ENCODE data around the gene CD4.
"Not testable (repeated sequence)": the region's sequence is repeated elsewhere in the genome, so short reads cannot be mapped to it uniquely, and the experiment has no call there.

The CD4 gene

DNA sequence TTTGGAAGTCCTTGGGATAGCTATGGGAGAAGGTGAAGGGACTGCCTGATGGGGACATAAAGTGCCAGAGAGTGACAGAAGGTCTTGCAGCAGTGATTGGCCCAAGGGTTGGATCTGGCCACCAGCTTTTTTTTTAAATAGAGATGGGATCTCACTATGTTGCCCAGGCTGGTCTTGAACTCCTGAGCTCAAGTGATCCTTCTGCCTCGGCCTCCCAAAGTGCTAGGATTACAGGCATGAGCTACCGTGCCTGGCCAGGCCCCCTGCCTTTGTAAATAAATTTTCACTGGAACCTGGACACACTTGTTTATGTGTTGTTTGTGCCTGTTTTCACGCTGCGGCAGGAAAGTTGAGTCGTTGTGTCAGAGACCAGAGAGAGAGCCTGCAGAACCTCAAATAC, 76.0 kb downstream of the CD4 start:
- Mint-ChIP-seq H3K4me1 (ENCODE audit: low read depth in 2 of 2) (peaks cover 19 to 20% of the 10 kb centered on the region in 2 donors), H3K36me3 (ENCODE audit: insufficient read depth) (peaks cover 33% of the 10 kb centered on the region), H3K27ac (peak overlapping the region; percentile 11 to 57), H3K4me3 (peak overlapping the region in 1 of 2 donors; percentile 7)
- not testable (repeated sequence) for DNase-seq; H3K9me3 Mint-ChIP-seq; ATAC-seq (replicated peaks); H3K27me3 Mint-ChIP-seq

DNA sequence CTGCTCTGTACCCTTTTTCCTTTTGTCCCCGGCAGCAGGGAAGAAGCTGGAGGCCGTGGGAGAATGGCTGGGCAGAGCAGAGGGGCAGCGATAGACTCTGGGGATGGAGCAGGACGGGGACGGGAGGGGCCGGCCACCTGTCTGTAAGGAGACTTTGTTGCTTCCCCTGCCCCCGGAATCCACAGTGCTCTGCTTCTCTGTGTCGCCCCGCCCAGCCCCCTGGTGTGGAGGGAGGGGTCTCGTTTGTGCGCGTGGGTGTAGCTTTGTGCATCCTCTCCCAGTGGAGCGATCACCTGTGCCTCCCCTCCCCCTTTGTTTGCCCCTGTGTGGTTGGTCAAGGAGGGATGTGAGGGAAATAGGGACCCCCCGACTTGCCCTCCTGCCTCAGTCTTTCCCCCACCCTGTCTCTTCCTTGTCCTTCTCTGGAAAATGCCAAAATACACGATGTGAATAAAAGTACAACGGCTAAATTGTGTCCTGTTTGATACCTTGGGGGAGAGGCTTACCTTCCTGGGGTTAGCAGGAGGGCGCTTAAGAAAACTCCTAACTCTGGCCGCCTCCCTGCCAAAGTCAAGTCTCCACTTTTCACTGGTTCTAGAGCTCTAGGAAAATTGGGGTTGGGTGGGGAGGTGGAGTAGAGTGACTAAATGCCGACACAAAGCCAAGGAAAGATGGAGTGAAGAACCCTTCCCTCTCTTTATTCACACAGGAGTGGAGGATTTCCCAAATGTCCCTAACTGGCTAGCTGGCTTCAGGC, 77.0 kb downstream of the CD4 start:
- DNase-seq, result no peak
- Mint-ChIP-seq H3K9me3 (no peaks in the 10 kb centered on the region), H3K36me3 (ENCODE audit: insufficient read depth) (peaks cover 36% of the 10 kb centered on the region), H3K27me3 (no peaks in the 10 kb centered on the region), H3K4me1 (ENCODE audit: low read depth in 2 of 2) (peaks cover 29% of the 10 kb centered on the region in 2 donors), H3K4me3 (peak overlapping the region; percentile 85 to 87), H3K27ac (peak overlapping the region in 1 of 2 donors; percentile 89)
- no peak for ATAC-seq (replicated peaks)

DNA sequence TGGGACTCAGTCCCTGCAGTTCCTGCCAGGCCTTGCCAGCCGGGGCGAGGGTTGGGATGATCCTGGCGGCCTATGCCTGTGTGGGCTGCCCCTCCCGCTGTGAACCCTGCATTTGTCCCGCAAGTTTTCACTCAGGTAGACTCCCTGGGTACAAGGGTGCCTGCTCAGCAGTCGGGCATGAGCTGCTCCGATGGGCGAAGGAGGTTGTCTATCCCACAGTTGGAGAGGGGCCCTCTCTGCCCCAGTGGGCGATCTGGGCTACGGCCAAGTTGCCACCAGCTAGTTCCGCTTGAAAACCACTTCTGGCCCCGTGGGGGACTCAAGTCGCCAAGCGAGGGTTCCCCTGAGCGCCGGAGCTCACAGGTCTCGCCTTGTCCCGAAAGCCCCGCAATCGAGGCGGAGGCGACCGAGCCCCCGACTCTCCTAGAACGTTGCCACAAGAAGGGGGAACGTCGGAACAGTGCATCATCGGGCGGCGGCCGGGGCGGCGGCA, 77.6 kb downstream of the CD4 start:
- H3K36me3 Mint-ChIP-seq (ENCODE audit: insufficient read depth), result peaks cover 31% of the 10 kb centered on the region
- DNase-seq (no peak), ATAC-seq (replicated peaks) (peak; percentile 10)
- peak overlapping the region; percentile 85 to 87 for H3K4me3 Mint-ChIP-seq
- no peaks in the 10 kb centered on the region for H3K27me3 Mint-ChIP-seq
- peaks cover 33 to 35% of the 10 kb centered on the region in 2 donors for H3K4me1 Mint-ChIP-seq (ENCODE audit: low read depth in 2 of 2)
- no peaks in the 10 kb centered on the region for H3K9me3 Mint-ChIP-seq
- peak overlapping the region; percentile 83 to 89 for H3K27ac Mint-ChIP-seq

DNA sequence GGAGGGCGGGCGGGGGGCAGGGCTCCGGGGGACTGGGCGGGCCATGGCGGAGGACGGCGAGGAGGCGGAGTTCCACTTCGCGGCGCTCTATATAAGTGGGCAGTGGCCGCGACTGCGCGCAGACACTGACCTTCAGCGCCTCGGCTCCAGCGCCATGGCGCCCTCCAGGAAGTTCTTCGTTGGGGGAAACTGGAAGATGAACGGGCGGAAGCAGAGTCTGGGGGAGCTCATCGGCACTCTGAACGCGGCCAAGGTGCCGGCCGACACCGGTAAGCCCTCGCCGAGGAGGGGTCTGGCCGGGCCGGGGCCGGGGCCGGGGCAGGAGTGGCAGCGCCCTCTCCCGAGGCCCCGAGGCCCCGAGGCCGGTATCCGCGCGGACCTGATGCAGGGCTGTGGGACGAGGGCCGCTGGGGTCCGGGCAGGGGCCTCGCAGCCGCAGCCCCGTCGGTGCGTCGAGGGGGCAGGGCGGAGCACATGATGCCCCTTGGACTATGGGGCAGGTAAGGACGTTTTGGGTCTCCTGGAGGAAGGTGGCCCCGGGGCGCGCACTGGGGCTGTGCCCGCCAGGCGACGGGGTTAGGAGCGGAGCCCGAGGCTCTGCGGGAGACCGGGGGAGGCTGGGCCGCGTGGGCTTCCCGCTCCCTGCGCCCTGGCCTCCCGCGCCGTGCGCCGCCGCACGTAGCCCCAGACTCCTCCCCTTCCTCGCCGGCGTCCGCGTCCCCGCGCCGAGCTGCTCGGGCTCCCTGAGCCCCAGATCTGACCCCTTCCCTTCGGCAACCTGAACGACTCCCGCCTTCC, 78.3 kb downstream of the CD4 start, which contains the start of gene TPI1:
TSS of gene TPI1 (plus strand) at position 119 of the 798 bp plus-strand sequence. CDS start at position 155, 36 bp downstream.
- H3K27me3 Mint-ChIP-seq, result no peaks in the 10 kb centered on the region
- H3K4me3 Mint-ChIP-seq, result peak within 1 kb of the TSS; percentile 85 to 87
- H3K27ac Mint-ChIP-seq, result peak within 1 kb of the TSS; percentile 83 to 89
- DNase-seq (peak; percentile 55 to 61 (median 57)), ATAC-seq (replicated peaks) (peak; percentile 76)
- H3K36me3 Mint-ChIP-seq (ENCODE audit: insufficient read depth), result peaks cover 37% of the 10 kb centered on the region
- H3K4me1 Mint-ChIP-seq (ENCODE audit: low read depth in 2 of 2), result peaks cover 40 to 41% of the 10 kb centered on the region in 2 donors
- no peaks in the 10 kb centered on the region for H3K9me3 Mint-ChIP-seq

DNA sequence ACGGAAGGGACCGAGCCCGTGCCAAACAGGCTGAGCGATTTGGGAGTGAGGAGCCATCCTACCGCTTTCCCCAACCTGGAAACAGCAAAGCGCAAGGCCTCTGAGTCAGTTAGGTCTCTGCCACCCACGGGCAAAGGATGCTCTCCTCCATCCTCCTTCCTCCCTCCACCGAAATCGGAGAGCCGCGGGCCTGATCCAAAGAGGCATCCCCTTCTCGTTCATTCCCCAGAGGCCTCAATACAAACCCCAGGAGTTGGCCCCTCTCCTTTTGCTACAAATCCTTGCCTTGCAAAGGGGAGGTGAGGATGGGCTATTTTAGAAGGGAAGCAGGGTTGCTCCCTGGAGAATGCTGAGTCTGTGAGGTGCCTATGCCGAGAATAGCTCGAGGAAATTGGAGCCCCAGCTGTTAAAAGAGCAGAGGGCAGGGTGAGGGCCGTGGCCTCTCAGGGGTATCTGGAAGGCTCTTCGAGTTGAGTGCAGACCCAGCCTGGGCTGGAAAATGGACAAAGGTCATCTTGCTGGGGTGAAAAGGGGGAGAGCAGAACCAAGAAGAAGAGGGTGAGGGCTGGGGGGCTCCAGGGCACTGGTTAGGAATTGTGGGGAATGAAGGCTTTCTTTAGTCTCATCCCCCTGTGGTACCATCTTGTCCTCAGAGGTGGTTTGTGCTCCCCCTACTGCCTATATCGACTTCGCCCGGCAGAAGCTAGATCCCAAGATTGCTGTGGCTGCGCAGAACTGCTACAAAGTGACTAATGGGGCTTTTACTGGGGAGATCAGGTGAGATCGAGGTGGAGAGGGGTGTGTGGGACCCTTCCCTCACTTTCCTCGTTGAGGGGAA, 79.1 kb downstream of the CD4 start:
- peaks cover 42% of the 10 kb centered on the region for H3K36me3 Mint-ChIP-seq (ENCODE audit: insufficient read depth)
- peak overlapping the region; percentile 69 to 89 for H3K27ac Mint-ChIP-seq
- H3K4me1 Mint-ChIP-seq (ENCODE audit: low read depth in 2 of 2), result peaks cover 41 to 46% of the 10 kb centered on the region in 2 donors
- no peaks in the 10 kb centered on the region for H3K27me3 Mint-ChIP-seq
- DNase-seq (no peak), ATAC-seq (replicated peaks) (no peak)
- no peaks in the 10 kb centered on the region for H3K9me3 Mint-ChIP-seq
- H3K4me3 Mint-ChIP-seq, result peak overlapping the region; percentile 85 to 87

DNA sequence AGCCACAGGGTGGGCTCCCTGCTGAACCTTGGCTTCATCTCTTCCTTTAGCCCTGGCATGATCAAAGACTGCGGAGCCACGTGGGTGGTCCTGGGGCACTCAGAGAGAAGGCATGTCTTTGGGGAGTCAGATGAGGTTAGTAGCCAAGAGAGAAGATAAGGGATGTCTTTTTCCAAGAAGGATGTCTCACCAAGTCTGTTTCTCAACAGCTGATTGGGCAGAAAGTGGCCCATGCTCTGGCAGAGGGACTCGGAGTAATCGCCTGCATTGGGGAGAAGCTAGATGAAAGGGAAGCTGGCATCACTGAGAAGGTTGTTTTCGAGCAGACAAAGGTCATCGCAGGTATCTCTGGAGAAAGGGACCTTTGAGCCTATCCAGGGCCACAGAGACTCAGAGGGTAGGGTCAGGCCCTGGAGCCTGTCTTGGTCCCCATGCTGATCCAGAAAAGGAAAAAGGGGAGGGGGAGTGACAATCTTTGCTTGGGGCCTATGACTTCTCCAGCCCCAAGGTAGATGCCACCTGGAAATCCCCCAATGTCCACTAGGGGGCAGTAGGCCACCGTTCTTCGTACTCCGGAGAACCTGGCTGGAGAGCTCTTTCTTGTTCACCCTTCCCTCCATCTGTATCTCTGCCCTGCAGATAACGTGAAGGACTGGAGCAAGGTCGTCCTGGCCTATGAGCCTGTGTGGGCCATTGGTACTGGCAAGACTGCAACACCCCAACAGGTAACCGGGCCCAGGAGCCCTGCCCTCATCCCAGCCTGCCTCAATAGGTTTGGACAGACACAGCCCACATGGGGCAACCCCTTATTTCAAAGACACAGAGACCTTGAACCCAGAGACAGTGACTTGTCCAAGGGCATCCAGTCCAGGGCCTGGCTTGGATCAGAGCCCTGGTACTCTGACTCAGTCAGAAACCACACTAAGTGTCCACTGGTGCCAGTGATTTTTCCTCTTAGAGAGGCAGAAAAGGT, 80.0 kb downstream of the CD4 start:
- DNase-seq (peak; percentile 85 to 88 (median 86)), ATAC-seq (replicated peaks) (peak; percentile 8)
- Mint-ChIP-seq H3K4me3 (peak overlapping the region; percentile 85 to 87), H3K27me3 (no peaks in the 10 kb centered on the region), H3K9me3 (no peaks in the 10 kb centered on the region), H3K27ac (peak overlapping the region; percentile 69 to 89), H3K4me1 (ENCODE audit: low read depth in 2 of 2) (peaks cover 45 to 48% of the 10 kb centered on the region in 2 donors), H3K36me3 (ENCODE audit: insufficient read depth) (peaks cover 45% of the 10 kb centered on the region)

DNA sequence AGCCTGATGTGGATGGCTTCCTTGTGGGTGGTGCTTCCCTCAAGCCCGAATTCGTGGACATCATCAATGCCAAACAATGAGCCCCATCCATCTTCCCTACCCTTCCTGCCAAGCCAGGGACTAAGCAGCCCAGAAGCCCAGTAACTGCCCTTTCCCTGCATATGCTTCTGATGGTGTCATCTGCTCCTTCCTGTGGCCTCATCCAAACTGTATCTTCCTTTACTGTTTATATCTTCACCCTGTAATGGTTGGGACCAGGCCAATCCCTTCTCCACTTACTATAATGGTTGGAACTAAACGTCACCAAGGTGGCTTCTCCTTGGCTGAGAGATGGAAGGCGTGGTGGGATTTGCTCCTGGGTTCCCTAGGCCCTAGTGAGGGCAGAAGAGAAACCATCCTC, 81.0 kb downstream of the CD4 start:
- not testable (repeated sequence) for ATAC-seq (replicated peaks); H3K9me3 Mint-ChIP-seq; DNase-seq; H3K27me3 Mint-ChIP-seq; H3K4me3 Mint-ChIP-seq
- H3K36me3 Mint-ChIP-seq (ENCODE audit: insufficient read depth), result peaks cover 45% of the 10 kb centered on the region
- peaks cover 45 to 48% of the 10 kb centered on the region in 2 donors for H3K4me1 Mint-ChIP-seq (ENCODE audit: low read depth in 2 of 2)
- H3K27ac Mint-ChIP-seq, result peak overlapping the region; percentile 41 to 52
